ENCODE results near the gene BRD4. TPM values are rescaled to one million over a fixed set of nuclear protein-coding genes. Genes with fewer than 3 reads are reported as not detected.
"Not testable (repeated sequence)": the region's sequence is repeated elsewhere in the genome, so short reads cannot be mapped to it uniquely, and the experiment has no call there.

The BRD4 gene
- total RNA-seq, 1 donor from 2014 or later, result 53.0 TPM

DNA sequence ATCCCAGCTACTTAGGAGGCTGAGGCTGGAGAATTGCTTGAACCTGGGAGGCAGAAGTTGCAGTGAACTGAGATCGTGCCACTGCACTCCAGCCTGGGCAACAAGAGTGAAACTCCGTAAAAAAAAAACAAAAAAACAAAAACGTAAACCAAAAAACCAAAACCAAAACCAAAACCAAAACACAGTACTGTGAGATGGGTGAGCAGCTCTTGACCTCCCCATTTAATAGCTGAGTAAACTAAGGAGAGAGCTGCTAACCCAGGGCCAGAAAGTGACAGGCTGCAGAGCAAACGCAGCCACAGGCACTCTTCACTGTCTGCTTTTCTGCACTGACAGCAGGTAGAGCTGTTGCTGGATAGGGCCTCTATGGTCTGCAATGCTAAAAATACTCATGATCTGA lies 27.7 kb upstream of the BRD4 start:
- H3K4me3 ChIP-seq; H3K27me3 ChIP-seq; H3K4me1 ChIP-seq; H3K27ac ChIP-seq; DNase-seq (ENCODE audit: extremely low spot score in 2 of 2); H3K9me3 ChIP-seq; intact Hi-C loops (cut with DNase I): not testable (repeated sequence)
- H3K36me3 ChIP-seq, result peaks cover 6 to 74% of the 10 kb centered on the region in 2 donors

DNA sequence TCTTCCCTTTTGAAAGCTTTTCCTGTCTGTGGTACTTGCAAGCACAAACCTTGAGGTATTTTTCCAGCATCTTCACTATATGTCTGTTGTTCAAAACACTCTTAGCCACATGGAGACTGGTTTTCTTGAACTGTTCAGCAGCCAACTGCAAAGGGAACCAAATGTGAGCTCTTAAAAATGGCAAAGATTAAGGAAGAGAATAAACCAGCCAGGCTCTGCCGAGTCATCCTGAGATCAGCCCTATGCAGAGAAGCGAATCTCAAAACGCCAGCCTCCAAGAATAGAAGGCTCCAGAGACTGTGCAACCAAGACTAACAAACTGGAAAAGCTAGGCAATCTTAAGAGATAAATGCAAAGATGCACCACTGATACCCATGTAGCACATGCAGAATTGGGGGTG lies 26.6 kb upstream of the BRD4 start:
- DNase-seq (ENCODE audit: extremely low spot score in 2 of 2), result no peak
- H3K27ac ChIP-seq, result no peak overlapping the region
- no peak for TF ChIP-seq POLR2A (IDR thresholded peaks at IDR 0.05)
- no peak for TF ChIP-seq POLR2AphosphoS5 (IDR thresholded peaks at IDR 0.05; ENCODE audit: insufficient read depth in 1 of 2, low read depth in 1 of 2)
- TF ChIP-seq, protein P1, sequence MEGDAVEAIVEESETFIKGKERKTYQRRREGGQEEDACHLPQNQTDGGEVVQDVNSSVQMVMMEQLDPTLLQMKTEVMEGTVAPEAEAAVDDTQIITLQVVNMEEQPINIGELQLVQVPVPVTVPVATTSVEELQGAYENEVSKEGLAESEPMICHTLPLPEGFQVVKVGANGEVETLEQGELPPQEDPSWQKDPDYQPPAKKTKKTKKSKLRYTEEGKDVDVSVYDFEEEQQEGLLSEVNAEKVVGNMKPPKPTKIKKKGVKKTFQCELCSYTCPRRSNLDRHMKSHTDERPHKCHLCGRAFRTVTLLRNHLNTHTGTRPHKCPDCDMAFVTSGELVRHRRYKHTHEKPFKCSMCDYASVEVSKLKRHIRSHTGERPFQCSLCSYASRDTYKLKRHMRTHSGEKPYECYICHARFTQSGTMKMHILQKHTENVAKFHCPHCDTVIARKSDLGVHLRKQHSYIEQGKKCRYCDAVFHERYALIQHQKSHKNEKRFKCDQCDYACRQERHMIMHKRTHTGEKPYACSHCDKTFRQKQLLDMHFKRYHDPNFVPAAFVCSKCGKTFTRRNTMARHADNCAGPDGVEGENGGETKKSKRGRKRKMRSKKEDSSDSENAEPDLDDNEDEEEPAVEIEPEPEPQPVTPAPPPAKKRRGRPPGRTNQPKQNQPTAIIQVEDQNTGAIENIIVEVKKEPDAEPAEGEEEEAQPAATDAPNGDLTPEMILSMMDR (IDR thresholded peaks at IDR 0.05), result no peak
- no peaks in the 10 kb centered on the region for H3K4me1 ChIP-seq
- peaks cover 6 to 76% of the 10 kb centered on the region in 2 donors for H3K36me3 ChIP-seq
- intact Hi-C loops (cut with DNase I), result no loop called here
- H3K4me3 ChIP-seq, result no peak overlapping the region
- H3K27me3 ChIP-seq, result no peaks in the 10 kb centered on the region
- H3K9me3 ChIP-seq, result no peaks in the 10 kb centered on the region

DNA sequence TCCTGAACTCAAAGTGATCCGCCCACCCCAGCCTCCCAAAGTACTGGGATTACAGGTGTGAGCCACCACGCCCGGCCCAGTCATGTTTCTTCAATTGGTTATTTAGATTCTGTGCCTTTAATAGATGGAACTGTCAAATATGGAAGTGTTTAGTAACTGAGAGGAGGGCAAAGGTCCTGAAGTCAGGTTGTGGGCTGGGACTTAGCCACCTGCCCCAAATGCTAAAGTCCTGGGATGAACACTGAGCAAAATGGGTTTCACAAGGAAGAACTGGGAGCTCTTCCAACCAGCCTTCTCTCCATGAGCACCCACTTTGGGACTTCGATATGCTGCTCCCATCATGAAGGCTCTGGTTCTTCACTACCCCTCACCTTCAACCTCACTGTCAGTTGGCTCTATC lies 25.6 kb upstream of the BRD4 start:
- Histone ChIP-seq H3K27ac (no peak overlapping the region), H3K9me3 (no peaks in the 10 kb centered on the region), H3K36me3 (peaks cover 6 to 81% of the 10 kb centered on the region in 2 donors), H3K27me3 (no peaks in the 10 kb centered on the region), H3K4me3 (no peak overlapping the region), H3K4me1 (no peaks in the 10 kb centered on the region)
- TF ChIP-seq POLR2A (IDR thresholded peaks at IDR 0.05) (no peak), POLR2AphosphoS5 (IDR thresholded peaks at IDR 0.05; ENCODE audit: insufficient read depth in 1 of 2, low read depth in 1 of 2) (no peak)
- TF ChIP-seq, protein P1 (IDR thresholded peaks at IDR 0.05), result no peak
- intact Hi-C loops (cut with DNase I), result no loop called here
- no peak for DNase-seq (ENCODE audit: extremely low spot score in 2 of 2)

DNA sequence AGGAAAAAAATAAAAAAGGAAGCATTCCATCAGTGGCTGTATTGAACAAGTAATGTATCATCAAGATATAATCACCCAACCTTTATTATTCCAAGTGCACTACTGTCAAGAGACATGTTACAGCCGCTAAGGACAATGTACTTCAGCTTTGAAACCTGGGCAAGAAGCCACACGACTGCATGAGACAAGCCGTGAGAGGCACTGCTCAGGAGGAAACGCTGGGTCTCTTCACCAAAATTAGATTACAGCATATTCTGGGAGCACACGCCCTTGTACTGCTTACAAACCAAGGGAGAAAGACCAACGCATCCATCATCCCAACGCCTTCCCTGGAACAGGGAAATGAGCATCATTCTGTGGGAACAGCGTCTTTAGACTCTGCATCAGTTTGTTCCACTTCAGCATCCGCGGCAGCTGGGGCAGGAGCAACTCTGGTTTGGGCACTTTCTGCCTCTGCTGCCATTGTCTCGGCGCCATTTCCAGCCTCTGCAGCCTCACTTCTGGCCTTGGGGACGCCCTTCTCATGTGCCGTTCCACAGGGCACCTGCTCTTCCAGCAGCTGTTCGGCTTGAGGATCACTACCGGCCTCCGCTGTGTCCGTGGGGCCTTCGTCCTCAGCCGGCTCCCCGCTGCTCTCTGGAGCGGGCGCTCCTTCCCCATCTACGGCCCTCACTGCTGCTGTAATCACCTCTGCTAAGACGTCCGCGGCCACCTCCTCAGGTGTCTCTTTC lies 22.4 kb upstream of the BRD4 start:
- DNase-seq (ENCODE audit: extremely low spot score in 2 of 2), result no peak
- intact Hi-C loops (cut with DNase I), result no loop called here
- TF ChIP-seq, protein P1 (IDR thresholded peaks at IDR 0.05), result no peak
- no peak for TF ChIP-seq POLR2AphosphoS5 (IDR thresholded peaks at IDR 0.05; ENCODE audit: insufficient read depth in 1 of 2, low read depth in 1 of 2)
- TF ChIP-seq POLR2A (IDR thresholded peaks at IDR 0.05), result no peak
- H3K27ac ChIP-seq, result no peak overlapping the region
- peaks cover 6 to 58% of the 10 kb centered on the region in 2 donors for H3K36me3 ChIP-seq
- H3K9me3 ChIP-seq, result no peaks in the 10 kb centered on the region
- no peak overlapping the region for H3K4me3 ChIP-seq
- no peaks in the 10 kb centered on the region for H3K27me3 ChIP-seq
- H3K4me1 ChIP-seq, result no peaks in the 10 kb centered on the region

DNA sequence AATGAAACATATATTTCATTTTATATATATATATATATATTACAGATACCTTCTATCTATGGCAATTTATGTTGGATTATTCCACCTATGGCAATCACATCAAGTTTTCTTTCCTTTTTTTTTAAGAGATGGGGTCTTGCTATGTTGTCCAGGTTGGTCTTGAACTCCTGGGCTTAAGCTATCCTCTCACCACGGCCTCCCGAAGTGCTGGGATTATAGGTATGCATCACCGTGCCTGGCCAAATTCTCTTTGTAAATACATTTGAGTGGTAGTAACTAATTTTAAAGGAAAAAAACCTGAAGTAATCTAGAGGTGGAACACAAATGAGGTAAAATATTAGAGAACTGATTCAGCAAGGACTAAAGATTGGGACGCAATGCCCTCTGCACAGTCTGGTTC lies 21.6 kb upstream of the BRD4 start:
- H3K27ac ChIP-seq, result no peak overlapping the region
- no peak for DNase-seq (ENCODE audit: extremely low spot score in 2 of 2)
- TF ChIP-seq POLR2AphosphoS5 (IDR thresholded peaks at IDR 0.05; ENCODE audit: insufficient read depth in 1 of 2, low read depth in 1 of 2), result no peak
- TF ChIP-seq, protein P1 (IDR thresholded peaks at IDR 0.05), result no peak
- no peaks in the 10 kb centered on the region for H3K4me1 ChIP-seq
- intact Hi-C loops (cut with DNase I), result no loop called here
- H3K9me3 ChIP-seq, result no peaks in the 10 kb centered on the region
- no peak overlapping the region for H3K4me3 ChIP-seq
- no peaks in the 10 kb centered on the region for H3K27me3 ChIP-seq
- H3K36me3 ChIP-seq, result peaks cover 6 to 51% of the 10 kb centered on the region in 2 donors

DNA sequence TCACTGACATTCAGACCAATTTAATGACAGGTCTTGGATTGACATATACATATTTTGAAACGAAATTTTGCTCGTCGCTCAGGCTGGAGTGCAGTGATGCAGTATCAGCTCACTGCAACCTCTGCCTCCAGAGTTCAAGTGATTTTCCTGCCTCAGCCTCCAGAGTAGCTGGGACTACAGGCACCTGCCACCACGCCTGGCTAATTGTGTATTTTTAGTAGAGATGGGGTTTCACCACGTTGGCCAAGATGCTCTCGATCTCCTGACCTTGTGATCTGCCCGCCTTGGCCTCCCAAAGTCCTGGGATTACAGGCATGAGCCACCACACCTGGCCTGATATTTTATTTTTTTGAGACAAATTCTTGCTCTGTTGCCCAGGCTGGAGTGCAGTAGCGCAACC lies 20.2 kb upstream of the BRD4 start:
- DNase-seq (ENCODE audit: extremely low spot score in 2 of 2); H3K27ac ChIP-seq; H3K27me3 ChIP-seq; H3K4me1 ChIP-seq; H3K9me3 ChIP-seq; intact Hi-C loops (cut with DNase I); H3K4me3 ChIP-seq: not testable (repeated sequence)
- H3K36me3 ChIP-seq, result peaks cover 6 to 37% of the 10 kb centered on the region in 2 donors

DNA sequence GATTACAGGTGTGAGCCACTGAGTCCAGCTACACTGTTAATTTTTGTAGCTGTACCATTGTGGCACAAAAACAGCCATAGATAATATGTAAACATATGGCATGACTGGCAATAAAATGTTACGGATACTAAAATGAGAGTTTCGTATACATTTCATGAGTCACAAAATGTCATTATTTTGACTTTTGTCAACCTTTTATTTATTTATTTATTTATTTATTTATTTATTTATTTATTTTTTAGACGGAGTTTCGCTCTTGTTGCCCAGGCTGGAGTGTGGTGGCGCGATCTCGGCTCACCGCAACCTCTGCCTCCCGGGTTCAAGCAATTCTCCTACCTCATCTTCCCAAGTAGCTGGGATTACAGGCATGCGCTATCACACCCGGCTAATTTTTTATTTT lies 9.0 kb upstream of the BRD4 start:
- H3K36me3 ChIP-seq; H3K27ac ChIP-seq; DNase-seq (ENCODE audit: extremely low spot score in 2 of 2); H3K9me3 ChIP-seq; intact Hi-C loops (cut with DNase I); H3K4me1 ChIP-seq; H3K4me3 ChIP-seq; H3K27me3 ChIP-seq: not testable (repeated sequence)

Data from vagina (tissue), 2 donors.